B cell (primary cell): ENCODE results near the gene CETN2. TPM values are rescaled to one million over a fixed set of nuclear protein-coding genes. Genes with fewer than 3 reads are reported as not detected.

ENCODE experiments used
- ATAC-seq: fragments of 200-7000 bp; cut with Tn5 transposase; one replicate; pipeline ENCODE4 v1.10.0; 2021; ENCODE audit warnings: low read depth, mild to moderate bottlenecking, moderate number of reproducible peaks, moderate library complexity
- CTCF ChIA-PET: fragments of 350-600 bp; sonication (Branson Sonifier 250); formaldehyde crosslinking; loops from one replicate; lab custom pipeline; 2021; ENCODE audit warnings: antibody characterized with exemption, inconsistent platforms; lab: Charles Lee
- POLR2A ChIA-PET: fragments of 350-600 bp; sonication (Branson Sonifier 250); formaldehyde crosslinking; loops from one replicate; lab custom pipeline; 2021; ENCODE audit warnings: antibody characterized with exemption; lab: Charles Lee
- DNase-seq: peaks from one replicate; pipeline ENCODE4 v3.0.0; 2013
- H2AFZ ChIP-seq: 2 replicates; pipeline ENCODE4 v1.6.1; 2012; ENCODE audit warnings: mild to moderate bottlenecking, low read depth, low read length; ENCODE audit not compliant: insufficient read depth, poor library complexity, severe bottlenecking
- H3K27ac ChIP-seq, 2 donors: 1 replicate in 1 of 2; 2 replicates in 1 of 2; pipeline ENCODE4 v1.5.1; 2012 to 2013; ENCODE audit warnings: low read length in 2 of 2, mild to moderate bottlenecking in 2 of 2, moderate library complexity in 1 of 2
- H3K27me3 ChIP-seq, 4 experiments: fragments of 200-600 bp in 1 of 4; sonication (generic) in 1 of 4; replicated peaks in 1 of 4; 1 replicate in 2 of 4; 2 replicates in 2 of 4; pipeline versions ENCODE4 v1.6.1 to v1.7.0; 2013 to 2016; ENCODE audit warnings: low read length in 3 of 4, mild to moderate bottlenecking in 2 of 4, mixed read lengths in 1 of 4, moderate library complexity in 1 of 4; ENCODE audit not compliant: insufficient read depth in 4 of 4, control insufficient read depth in 3 of 4; ENCODE audit errors: control extremely low read depth in 1 of 4
- H3K36me3 ChIP-seq, 2 experiments: replicated peaks in 1 of 2; 1 replicate in 1 of 2; 2 replicates in 1 of 2; pipeline versions ENCODE4 v1.6.1 to v1.7.1; 2013; ENCODE audit warnings: low read length in 1 of 2; ENCODE audit not compliant: insufficient read depth in 2 of 2, control insufficient read depth in 1 of 2; ENCODE audit errors: control extremely low read depth in 1 of 2, extremely low read depth in 1 of 2
- H3K4me1 ChIP-seq, 2 donors: fragments of 200-600 bp in 1 of 2; sonication (generic) in 1 of 2; 1 replicate in 1 of 2; 2 replicates in 1 of 2; pipeline versions ENCODE4 v1.5.1 to v1.6.1; 2013 to 2017; ENCODE audit warnings: low read length in 2 of 2; ENCODE audit not compliant: control insufficient read depth in 2 of 2, insufficient read depth in 2 of 2
- H3K4me2 ChIP-seq: replicated peaks from 2 replicates; pipeline ENCODE3; 2012; ENCODE audit warnings: mild to moderate bottlenecking, low read depth, low read length; ENCODE audit not compliant: poor library complexity, severe bottlenecking
- H3K4me3 ChIP-seq, 5 experiments: fragments of 200-600 bp in 1 of 5; sonication (generic) in 1 of 5; 1 replicate in 3 of 5; 2 replicates in 2 of 5; pipeline versions ENCODE4 v1.5.1 to v1.7.0; 2011 to 2016; ENCODE audit warnings: low read length in 4 of 5, mild to moderate bottlenecking in 4 of 5, low read depth in 2 of 5, control low read depth in 1 of 5, moderate library complexity in 1 of 5; ENCODE audit not compliant: insufficient read depth in 1 of 5; ENCODE audit errors: control extremely low read depth in 1 of 5, extremely low read depth in 1 of 5
- H3K79me2 ChIP-seq: fragments of 200-600 bp; sonication (generic); one replicate; pipeline ENCODE4 v1.6.0; 2016; ENCODE audit warnings: low read length; ENCODE audit not compliant: control insufficient read depth, insufficient read depth
- H3K9ac ChIP-seq: fragments of 200-600 bp; sonication (generic); 2 replicates; pipeline ENCODE4 v1.6.1; 2017; ENCODE audit warnings: mild to moderate bottlenecking, low read length, moderate library complexity
- H3K9me3 ChIP-seq, 3 donors: one replicate each; pipeline versions ENCODE4 v1.6.1 to v1.7.1; 2013; ENCODE audit warnings: low read length in 2 of 3; ENCODE audit not compliant: control insufficient read depth in 2 of 3, insufficient read depth in 1 of 3; ENCODE audit errors: control extremely low read depth in 1 of 3
- H4K20me1 ChIP-seq: 2 replicates; pipeline ENCODE4 v1.6.0; 2012; ENCODE audit warnings: mild to moderate bottlenecking, low read length; ENCODE audit not compliant: insufficient read depth, control insufficient read depth, poor library complexity, severe bottlenecking
- H3K27ac Mint-ChIP-seq: one replicate; pipeline ENCODE4 v1.8.0; 2021; ENCODE audit warnings: mixed read lengths
- H3K27me3 Mint-ChIP-seq: one replicate; pipeline ENCODE4 v1.8.0; 2021; ENCODE audit warnings: mixed read lengths
- H3K4me1 Mint-ChIP-seq: one replicate; pipeline ENCODE4 v1.8.0; 2021; ENCODE audit warnings: mixed read lengths
- H3K4me3 Mint-ChIP-seq: one replicate; pipeline ENCODE4 v1.8.0; 2021; ENCODE audit warnings: mixed read lengths
- H3K9me3 Mint-ChIP-seq: one replicate; pipeline ENCODE4 v1.8.0; 2022; ENCODE audit warnings: mixed read lengths; ENCODE audit not compliant: insufficient read depth
- EZH2 ChIP-seq: IDR thresholded peaks from 2 replicates; pipeline ENCODE4 v1.6.1; 2012; ENCODE audit warnings: borderline replicate concordance, low read depth, mild to moderate bottlenecking, moderate library complexity, low read length; ENCODE audit not compliant: insufficient read depth, poor library complexity, severe bottlenecking
- WGBS: methylation state at CpG from one replicate; pipeline ENCODE4 v1.1.5; 2013; ENCODE audit warnings: missing lambda C conversion rate; ENCODE audit not compliant: insufficient coverage; 5-methylcytosine and 5-hydroxymethylcytosine counted together
- intact Hi-C: fragments of 100-400 bp; cut with micrococcal nuclease; formaldehyde crosslinking; loops from one replicate; pipeline ENCODE4 v1.10.0; 2022
- polyA plus RNA-seq: library from polyadenylated mRNA; depleted of rRNA; stranded (reverse); fragments of >200 nt; gene quantifications from 2 replicates; pipeline ENCODE4 v1.2.3, GENCODE V29; 2012
- total RNA-seq, 2 donors: library from RNA; stranded (reverse); fragments of 120-200 nt in 1 of 2; gene quantifications; 1 replicate in 1 of 2; 2 replicates in 1 of 2; pipeline versions ENCODE4 v1.2.3 to v1.2.4, GENCODE V29; 2013 to 2022
- TF ChIP-seq, protein P1 (sequence below): fragments of 200-600 bp; IDR thresholded peaks from one replicate; pipeline ENCODE4 v1.8.0; 2022; ENCODE audit warnings: antibody characterized with exemption, mild to moderate bottlenecking

Gene CETN2
- total and polyA plus RNA-seq, 2 donors (not counting 1 experiment from before 2014, with no cell fraction given) = 3.3 to 9.4 TPM

GRCh38 chrX:152823657-152824056, 6.9 kb downstream of the CETN2 start:
- CTCF ChIA-PET = no interaction called here
- ATAC-seq = no peak
- 75% methylated on average over 6 of the region's 6 CpGs for WGBS
- no peak overlapping the region for H3K4me3 Mint-ChIP-seq
- Histone ChIP-seq H3K79me2 (no peaks in the 10 kb centered on the region), H2AFZ (no peak overlapping the region), H3K9ac (no peak overlapping the region), H4K20me1 (no peaks in the 10 kb centered on the region), H3K4me1 (no peaks in the 10 kb centered on the region), H3K4me2 (no peak overlapping the region), H3K4me3 (no peak overlapping the region), H3K27ac (no peak overlapping the region), H3K27me3 (peaks cover 0 to 3% (median 0%) of the 10 kb centered on the region in 4 experiments), H3K9me3 (no peaks in the 10 kb centered on the region), H3K36me3 (no peaks in the 10 kb centered on the region)
- intact Hi-C loops = no loop called here
- peaks cover 8% of the 10 kb centered on the region for H3K27me3 Mint-ChIP-seq
- POLR2A ChIA-PET = no interaction called here
- no peak for TF ChIP-seq EZH2
- TF ChIP-seq, protein P1, sequence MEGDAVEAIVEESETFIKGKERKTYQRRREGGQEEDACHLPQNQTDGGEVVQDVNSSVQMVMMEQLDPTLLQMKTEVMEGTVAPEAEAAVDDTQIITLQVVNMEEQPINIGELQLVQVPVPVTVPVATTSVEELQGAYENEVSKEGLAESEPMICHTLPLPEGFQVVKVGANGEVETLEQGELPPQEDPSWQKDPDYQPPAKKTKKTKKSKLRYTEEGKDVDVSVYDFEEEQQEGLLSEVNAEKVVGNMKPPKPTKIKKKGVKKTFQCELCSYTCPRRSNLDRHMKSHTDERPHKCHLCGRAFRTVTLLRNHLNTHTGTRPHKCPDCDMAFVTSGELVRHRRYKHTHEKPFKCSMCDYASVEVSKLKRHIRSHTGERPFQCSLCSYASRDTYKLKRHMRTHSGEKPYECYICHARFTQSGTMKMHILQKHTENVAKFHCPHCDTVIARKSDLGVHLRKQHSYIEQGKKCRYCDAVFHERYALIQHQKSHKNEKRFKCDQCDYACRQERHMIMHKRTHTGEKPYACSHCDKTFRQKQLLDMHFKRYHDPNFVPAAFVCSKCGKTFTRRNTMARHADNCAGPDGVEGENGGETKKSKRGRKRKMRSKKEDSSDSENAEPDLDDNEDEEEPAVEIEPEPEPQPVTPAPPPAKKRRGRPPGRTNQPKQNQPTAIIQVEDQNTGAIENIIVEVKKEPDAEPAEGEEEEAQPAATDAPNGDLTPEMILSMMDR = no peak
- no peak overlapping the region for H3K27ac Mint-ChIP-seq
- no peaks in the 10 kb centered on the region for H3K4me1 Mint-ChIP-seq
- no peaks in the 10 kb centered on the region for H3K9me3 Mint-ChIP-seq
- no peak for DNase-seq

GRCh38 chrX:152822383-152823086, 8.0 kb downstream of the CETN2 start:
- H3K27me3 ChIP-seq = peaks cover 0 to 3% (median 0%) of the 10 kb centered on the region in 4 experiments
- Mint-ChIP-seq H3K4me3 (no peak overlapping the region), H3K27ac (no peak overlapping the region), H3K4me1 (no peaks in the 10 kb centered on the region), H3K9me3 (no peaks in the 10 kb centered on the region), H3K27me3 (peaks cover 8% of the 10 kb centered on the region)
- H3K4me2 ChIP-seq = no peak overlapping the region
- no peak overlapping the region for H3K9ac ChIP-seq
- DNase-seq (no peak), ATAC-seq (no peak)
- no peak for TF ChIP-seq EZH2
- TF ChIP-seq, protein P1 = no peak
- WGBS = 100% methylated on average over 1 of the region's 6 CpGs
- no peaks in the 10 kb centered on the region for H4K20me1 ChIP-seq
- H3K4me1 ChIP-seq = no peaks in the 10 kb centered on the region
- no peaks in the 10 kb centered on the region for H3K36me3 ChIP-seq
- POLR2A ChIA-PET = no interaction called here
- H3K79me2 ChIP-seq = no peaks in the 10 kb centered on the region
- intact Hi-C loops = no loop called here
- no peak overlapping the region for H3K4me3 ChIP-seq
- H3K9me3 ChIP-seq = no peaks in the 10 kb centered on the region
- no peak overlapping the region for H3K27ac ChIP-seq
- H2AFZ ChIP-seq = no peak overlapping the region
- CTCF ChIA-PET = no interaction called here
